Activated naive CD4-positive, alpha-beta T cell treated with anti-CD3 and anti-CD28 coated beads for 36 hours (primary cell): ENCODE results near the gene ABHD16A. TPM values are rescaled to one million over a fixed set of nuclear protein-coding genes. Genes with fewer than 3 reads are reported as not detected.

Experiments used
- CTCF ChIA-PET: fragments of 350-600 bp; sonication (Branson Sonifier 250); formaldehyde crosslinking; loops from one replicate; lab custom pipeline; 2021; ENCODE audit warnings: antibody characterized with exemption; lab: Charles Lee
- DNase-seq: peaks from one replicate; pipeline ENCODE4 v3.0.0-alpha.2; 2020
- H3K27ac Mint-ChIP-seq: one replicate; pipeline ENCODE4 v1.8.0; 2021; ENCODE audit warnings: mild to moderate bottlenecking, mixed read lengths
- H3K27me3 Mint-ChIP-seq: one replicate; pipeline ENCODE4 v1.8.0; 2021; ENCODE audit warnings: low read depth, mixed read lengths
- H3K36me3 Mint-ChIP-seq: one replicate; pipeline ENCODE4 v1.8.0; 2021; ENCODE audit warnings: low read depth, mixed read lengths
- H3K4me1 Mint-ChIP-seq: one replicate; pipeline ENCODE4 v1.8.0; 2021; ENCODE audit warnings: low read depth, mixed read lengths
- H3K4me3 Mint-ChIP-seq: one replicate; pipeline ENCODE4 v1.8.0; 2021; ENCODE audit warnings: mild to moderate bottlenecking, moderate library complexity, mixed read lengths
- H3K9me3 Mint-ChIP-seq: one replicate; pipeline ENCODE4 v1.8.0; 2021; ENCODE audit warnings: mixed read lengths
- intact Hi-C: fragments of 100-400 bp; cut with micrococcal nuclease; formaldehyde crosslinking; loops from one replicate; pipeline ENCODE4 v1.15.1; 2023
- total RNA-seq, 2 experiments: library from RNA; stranded (reverse); gene quantifications; one replicate each; pipeline ENCODE4 v1.2.3, GENCODE V29; 2021

ABHD16A gene
- total RNA-seq: 10 to 100 TPM; 19.9 to 22.5 TPM

DNA sequence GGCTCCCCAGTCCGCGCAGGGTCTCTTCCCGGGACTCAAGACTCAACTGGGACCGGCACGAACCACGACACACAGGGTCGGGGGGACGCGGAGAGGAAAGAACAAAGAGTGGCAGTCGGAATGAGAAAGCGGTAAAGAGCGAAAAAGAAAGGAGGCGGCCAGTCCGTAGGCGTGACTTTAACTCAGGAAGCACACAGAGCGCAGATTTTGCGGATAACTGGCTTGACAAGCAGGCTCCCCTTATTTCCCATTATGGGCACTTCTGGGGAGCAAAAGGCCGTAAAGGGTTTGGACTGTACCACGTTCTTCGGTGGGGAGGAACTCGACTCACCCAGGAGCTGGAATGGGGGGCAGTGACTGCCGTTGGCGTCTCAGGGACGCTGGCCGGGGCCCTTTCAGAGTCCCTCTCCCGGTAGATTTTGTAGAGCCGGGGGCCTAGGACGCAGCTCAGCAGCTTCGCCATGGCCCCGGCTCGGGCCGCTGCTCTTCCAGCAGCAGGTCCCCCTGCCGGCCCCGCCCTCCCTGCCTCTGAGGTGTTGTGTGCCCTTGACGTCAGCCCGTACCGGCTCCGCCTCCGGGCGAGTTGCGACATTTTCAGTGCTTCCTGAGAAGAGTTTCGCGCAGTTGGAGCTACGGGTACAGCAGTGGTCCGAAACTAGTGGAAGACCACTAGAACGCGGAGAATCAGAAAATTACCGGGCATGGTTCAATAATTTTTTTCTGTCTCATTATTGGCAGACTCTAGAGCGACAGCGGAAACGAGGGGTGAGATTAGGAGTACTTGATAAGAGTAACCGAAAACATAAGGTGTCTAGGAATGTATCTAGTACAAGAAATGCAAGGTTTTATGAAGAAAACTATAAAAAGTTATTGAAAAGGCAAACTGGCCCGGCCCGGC lies at the start of gene ABHD16A:
Gene ABHD16A, minus strand, starts transcription at position 506 of the 898 bp plus-strand sequence. Its CDS starts 43 bp downstream, at position 463.
- Mint-ChIP-seq H3K27me3 (no peaks in the 10 kb centered on the region), H3K4me3 (peak within 1 kb of the TSS; percentile 99), H3K36me3 (peaks cover 5% of the 10 kb centered on the region), H3K27ac (peak within 1 kb of the TSS; percentile 97), H3K9me3 (no peaks in the 10 kb centered on the region), H3K4me1 (peaks cover 21% of the 10 kb centered on the region)
- CTCF ChIA-PET: interaction anchor here (0.8 to 1.1 kb wide), 4 partner anchors 22 to 127 kb away, joined by 3 to 5 read pairs (median 4); partner anchors contain the start of gene LY6G5C
- peak; percentile 99 for DNase-seq
- intact Hi-C loops: loop anchor here (1.0 kb wide), 9 partner anchors 35 to 475 kb away; partner anchors contain the start of genes ATF6B, BAG6, NFKBIL1 and PRRC2A

DNA sequence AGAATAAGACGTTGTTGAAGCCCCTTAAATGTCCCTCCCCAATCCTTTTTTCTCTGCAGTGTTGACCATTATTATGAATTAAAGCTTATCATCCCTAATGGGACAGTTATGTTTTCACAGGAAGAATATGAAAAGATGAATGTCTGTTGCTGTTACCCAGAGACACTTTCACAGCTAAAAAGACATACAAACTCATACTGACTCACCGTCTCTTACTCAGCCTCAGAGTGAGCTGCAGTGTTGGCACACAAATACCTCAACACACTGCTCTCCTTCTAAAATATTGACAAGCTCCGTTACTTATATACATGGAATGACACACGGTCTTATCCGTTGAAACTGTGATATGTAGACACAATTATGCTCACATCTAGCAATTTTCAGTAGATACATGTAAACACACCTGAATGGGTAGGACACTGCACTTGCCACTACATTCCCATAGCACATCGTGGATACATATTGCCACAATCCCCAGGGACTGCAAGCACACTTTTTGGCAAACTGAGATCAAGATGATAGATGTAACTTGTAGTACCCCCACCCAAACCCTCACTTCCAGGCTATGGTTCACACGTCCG lies 49.7 kb upstream of the ABHD16A start:
- CTCF ChIA-PET: interaction anchor here (0.6 to 1.4 kb wide), 2 partner anchors 17 to 400 kb away, joined by 3 to 9 read pairs; no protein-coding TSS in a partner anchor
- no peaks in the 10 kb centered on the region for H3K9me3 Mint-ChIP-seq
- intact Hi-C loops: no loop called here
- H3K27me3 Mint-ChIP-seq: no peaks in the 10 kb centered on the region
- H3K4me3 Mint-ChIP-seq: no peak overlapping the region
- H3K36me3 Mint-ChIP-seq: peaks cover 23% of the 10 kb centered on the region
- H3K27ac Mint-ChIP-seq: no peak overlapping the region
- DNase-seq: no peak
- H3K4me1 Mint-ChIP-seq: no peaks in the 10 kb centered on the region

DNA sequence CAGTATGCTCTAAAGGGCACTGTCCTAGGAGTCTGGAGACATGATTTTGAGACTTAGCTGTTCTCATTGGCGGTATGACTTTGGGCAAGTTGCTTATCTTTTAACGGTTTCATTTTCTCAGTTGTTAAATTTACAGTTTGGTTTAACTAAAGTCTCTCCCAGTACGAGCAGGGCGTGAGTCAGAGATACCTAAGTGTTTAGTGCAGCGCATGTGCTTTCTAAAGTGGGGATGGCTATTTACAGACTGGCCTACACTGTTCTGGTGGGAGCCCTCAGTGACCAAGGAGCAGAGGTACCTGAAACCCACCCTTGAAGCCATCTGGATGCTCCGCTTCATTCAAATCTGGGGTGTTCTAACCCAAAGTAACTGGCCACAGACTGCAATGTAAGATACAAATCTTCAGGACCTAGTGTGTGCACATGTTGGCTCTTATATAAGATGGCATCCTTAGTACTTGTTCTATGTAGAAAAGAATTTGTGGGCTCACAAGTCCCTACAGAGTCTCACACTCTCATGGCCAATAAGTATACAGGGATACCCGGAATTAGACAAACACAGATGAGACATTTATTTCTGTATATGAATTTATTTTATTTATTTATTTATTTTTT lies 47.4 kb upstream of the ABHD16A start:
- Mint-ChIP-seq H3K36me3 (peaks cover 32% of the 10 kb centered on the region), H3K27me3 (no peaks in the 10 kb centered on the region), H3K27ac (no peak overlapping the region), H3K4me1 (no peaks in the 10 kb centered on the region), H3K9me3 (no peaks in the 10 kb centered on the region), H3K4me3 (no peak overlapping the region)
- DNase-seq: no peak
- CTCF ChIA-PET: interaction anchor here (1.0 kb wide), 1 partner anchor 19 kb away, joined by 3 read pairs; no protein-coding TSS in a partner anchor
- intact Hi-C loops: no loop called here

DNA sequence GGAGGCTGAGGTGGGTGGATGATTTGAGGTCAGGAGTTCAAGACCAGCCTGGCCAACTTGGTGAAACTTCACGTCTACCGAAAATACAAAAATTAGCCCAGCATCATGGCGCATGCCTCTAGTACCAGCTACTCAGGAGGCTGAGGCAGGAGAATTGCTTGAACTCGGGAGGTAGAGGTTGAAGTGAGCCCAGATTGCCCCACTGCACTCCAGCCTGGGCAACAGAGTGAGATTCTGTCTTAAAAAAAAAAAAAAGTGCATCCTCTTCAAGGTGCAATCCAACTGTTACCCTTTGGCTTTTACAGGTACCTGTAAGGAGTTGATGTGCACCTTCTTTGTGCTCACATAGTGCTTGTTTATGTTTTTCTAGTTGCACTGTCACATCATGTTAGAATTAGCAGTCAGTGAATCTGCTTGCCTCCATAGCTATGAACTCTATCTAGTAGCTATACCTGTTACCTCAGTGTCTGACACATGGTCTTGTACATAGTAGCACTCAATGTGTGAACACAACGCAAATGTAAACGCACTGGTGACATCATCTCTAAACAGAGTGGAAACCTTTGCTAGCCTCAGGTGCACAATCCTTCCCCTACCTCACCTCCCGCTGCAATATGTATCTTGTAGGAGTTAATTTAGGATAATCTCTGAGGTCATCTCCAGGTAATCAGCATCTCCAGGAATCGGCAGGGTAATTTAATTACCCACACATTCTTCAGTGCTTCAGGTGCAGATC lies 46.3 kb upstream of the ABHD16A start:
- CTCF ChIA-PET: interaction anchor here (0.6 to 1.0 kb wide), 2 partner anchors 20 to 1120 kb away, joined by 3 to 4 read pairs; no protein-coding TSS in a partner anchor
- peaks cover 39% of the 10 kb centered on the region for H3K36me3 Mint-ChIP-seq
- no peaks in the 10 kb centered on the region for H3K4me1 Mint-ChIP-seq

DNA sequence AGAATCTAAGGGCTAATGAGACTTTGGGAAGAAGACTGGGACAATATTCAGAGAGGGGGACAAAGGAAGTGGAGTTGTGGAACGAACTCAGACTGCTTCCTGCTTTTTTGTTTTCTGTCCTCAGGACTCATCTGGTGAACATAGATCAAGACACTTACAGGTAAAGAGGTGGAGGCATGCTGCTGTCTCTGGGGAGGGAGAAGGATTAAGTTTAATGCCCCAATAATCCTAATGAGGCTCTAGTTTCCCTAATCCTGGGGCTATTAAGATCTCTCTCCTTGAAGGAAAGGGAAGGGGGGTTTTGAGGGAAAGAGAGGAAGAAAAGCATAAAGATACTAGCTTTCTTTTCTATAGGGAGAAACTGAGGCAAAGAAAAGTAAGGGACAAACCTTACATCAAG lies 41.3 kb upstream of the ABHD16A start:
- CTCF ChIA-PET: no interaction called here
- Mint-ChIP-seq H3K27ac (no peak overlapping the region), H3K4me1 (peaks cover 15% of the 10 kb centered on the region), H3K27me3 (no peaks in the 10 kb centered on the region), H3K9me3 (no peaks in the 10 kb centered on the region), H3K4me3 (no peak overlapping the region), H3K36me3 (peaks cover 62% of the 10 kb centered on the region)
- intact Hi-C loops: no loop called here
- DNase-seq: no peak

More for the DNA sequence above, 46.3 kb upstream of the ABHD16A start:
- Mint-ChIP-seq H3K27ac (no peak overlapping the region), H3K4me3 (no peak overlapping the region), H3K9me3 (no peaks in the 10 kb centered on the region), H3K27me3 (no peaks in the 10 kb centered on the region)
- DNase-seq: no peak
- intact Hi-C loops: no loop called here

DNA sequence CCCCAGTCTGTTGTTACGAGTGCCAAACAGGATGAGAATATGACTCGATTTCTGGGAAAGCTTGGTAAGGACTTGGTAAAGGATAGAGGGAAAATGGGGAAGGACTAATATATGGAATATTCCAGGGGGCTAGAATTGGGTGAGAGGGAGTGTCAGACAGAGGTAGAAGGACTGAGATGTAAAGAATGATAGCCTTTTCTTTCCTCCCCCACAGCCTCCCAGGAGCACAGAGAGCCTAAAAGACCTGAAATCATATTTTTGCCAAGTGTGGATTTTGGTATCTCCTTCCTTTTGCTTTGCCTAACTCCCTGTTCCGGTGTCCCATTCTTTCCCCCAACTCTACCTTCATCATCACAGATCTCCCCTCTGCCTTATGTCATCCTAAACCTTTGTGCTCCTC lies 39.8 kb upstream of the ABHD16A start:
- no peaks in the 10 kb centered on the region for H3K9me3 Mint-ChIP-seq
- intact Hi-C loops: no loop called here
- peaks cover 57% of the 10 kb centered on the region for H3K36me3 Mint-ChIP-seq
- H3K27me3 Mint-ChIP-seq: no peaks in the 10 kb centered on the region
- peaks cover 30% of the 10 kb centered on the region for H3K4me1 Mint-ChIP-seq
- H3K27ac Mint-ChIP-seq: no peak overlapping the region
- DNase-seq: no peak
- H3K4me3 Mint-ChIP-seq: no peak overlapping the region
- CTCF ChIA-PET: interaction anchor here (1.4 kb wide), 1 partner anchor 27 kb away, joined by 3 read pairs; no protein-coding TSS in a partner anchor

DNA sequence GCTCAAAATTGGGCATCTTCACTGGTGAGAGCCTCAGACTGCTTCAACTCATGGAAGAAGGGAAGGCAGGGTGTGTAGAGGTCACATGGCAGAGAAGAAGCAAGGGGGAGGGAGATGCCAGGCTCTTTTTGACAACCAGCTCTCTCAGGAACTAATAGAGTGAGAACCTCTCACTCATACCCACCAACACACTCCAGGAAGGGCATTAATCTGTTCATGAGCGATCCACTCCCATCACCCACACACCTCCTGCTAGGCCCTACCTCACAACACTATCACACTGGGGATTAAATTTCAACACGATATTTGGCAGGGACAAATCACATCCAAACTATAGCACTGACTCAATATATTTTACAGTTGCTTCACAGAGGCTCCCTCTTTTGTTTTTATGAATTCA lies 38.7 kb upstream of the ABHD16A start:
- Mint-ChIP-seq H3K27ac (no peak overlapping the region), H3K4me3 (peak overlapping the region; percentile 28), H3K36me3 (peaks cover 50% of the 10 kb centered on the region)

DNA sequence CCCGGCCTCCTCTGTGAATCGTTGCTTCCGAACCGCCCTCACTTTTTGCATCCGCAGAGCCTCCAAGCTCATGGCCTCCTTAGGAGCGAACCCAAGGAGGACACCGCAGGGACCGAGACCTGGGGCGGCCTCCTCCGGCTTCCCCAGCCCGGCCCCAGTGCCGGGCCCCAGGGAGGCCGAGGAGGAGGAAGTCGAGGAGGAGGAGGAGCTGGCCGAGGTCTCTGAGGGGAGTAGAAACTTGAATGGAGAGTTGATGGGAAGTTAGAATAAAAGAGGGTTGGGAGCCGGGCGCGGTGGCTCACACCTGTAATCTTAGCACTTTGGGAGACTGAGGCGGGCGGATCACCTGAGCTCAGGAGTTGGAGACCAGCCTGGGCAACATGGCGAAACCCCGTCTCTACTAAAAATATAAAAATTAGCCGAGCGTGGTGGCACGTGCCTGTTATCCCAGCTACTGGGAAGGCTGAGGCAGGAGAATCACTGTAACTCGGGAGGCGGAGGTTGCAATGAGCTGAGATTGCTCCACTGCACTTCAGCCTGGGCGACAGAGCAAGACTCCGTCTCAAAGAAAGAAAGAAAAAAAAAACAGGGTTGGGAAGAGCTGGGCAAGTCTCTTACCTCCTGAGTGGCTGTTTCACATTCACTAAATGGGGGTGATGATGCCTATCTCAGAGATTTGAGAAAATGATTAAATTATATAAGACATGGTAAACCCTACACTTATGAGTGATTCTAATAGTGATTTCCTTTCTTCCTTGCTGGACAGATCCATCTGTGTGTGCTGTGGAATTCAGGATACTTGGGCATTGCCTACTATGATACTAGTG lies 37.5 kb upstream of the ABHD16A start:
- Mint-ChIP-seq H3K9me3 (no peaks in the 10 kb centered on the region), H3K4me1 (peaks cover 45% of the 10 kb centered on the region), H3K4me3 (peak overlapping the region; percentile 95), H3K27ac (peak overlapping the region; percentile 93), H3K36me3 (peaks cover 49% of the 10 kb centered on the region), H3K27me3 (no peaks in the 10 kb centered on the region)
- intact Hi-C loops: no loop called here
- CTCF ChIA-PET: interaction anchor here (1.0 to 2.3 kb wide), 8 partner anchors 11 to 157 kb away, joined by 3 to 11 read pairs (median 6); partner anchors contain the start of genes LY6G5C and VARS1
- DNase-seq: no peak

More for the DNA sequence above, 38.7 kb upstream of the ABHD16A start:
- Mint-ChIP-seq H3K4me1 (peaks cover 41% of the 10 kb centered on the region), H3K9me3 (no peaks in the 10 kb centered on the region), H3K27me3 (no peaks in the 10 kb centered on the region)
- no peak for DNase-seq
- intact Hi-C loops: no loop called here
- CTCF ChIA-PET: interaction anchor here (2.0 to 2.3 kb wide), 2 partner anchors 28 to 50 kb away, joined by 7 to 11 read pairs; no protein-coding TSS in a partner anchor

DNA sequence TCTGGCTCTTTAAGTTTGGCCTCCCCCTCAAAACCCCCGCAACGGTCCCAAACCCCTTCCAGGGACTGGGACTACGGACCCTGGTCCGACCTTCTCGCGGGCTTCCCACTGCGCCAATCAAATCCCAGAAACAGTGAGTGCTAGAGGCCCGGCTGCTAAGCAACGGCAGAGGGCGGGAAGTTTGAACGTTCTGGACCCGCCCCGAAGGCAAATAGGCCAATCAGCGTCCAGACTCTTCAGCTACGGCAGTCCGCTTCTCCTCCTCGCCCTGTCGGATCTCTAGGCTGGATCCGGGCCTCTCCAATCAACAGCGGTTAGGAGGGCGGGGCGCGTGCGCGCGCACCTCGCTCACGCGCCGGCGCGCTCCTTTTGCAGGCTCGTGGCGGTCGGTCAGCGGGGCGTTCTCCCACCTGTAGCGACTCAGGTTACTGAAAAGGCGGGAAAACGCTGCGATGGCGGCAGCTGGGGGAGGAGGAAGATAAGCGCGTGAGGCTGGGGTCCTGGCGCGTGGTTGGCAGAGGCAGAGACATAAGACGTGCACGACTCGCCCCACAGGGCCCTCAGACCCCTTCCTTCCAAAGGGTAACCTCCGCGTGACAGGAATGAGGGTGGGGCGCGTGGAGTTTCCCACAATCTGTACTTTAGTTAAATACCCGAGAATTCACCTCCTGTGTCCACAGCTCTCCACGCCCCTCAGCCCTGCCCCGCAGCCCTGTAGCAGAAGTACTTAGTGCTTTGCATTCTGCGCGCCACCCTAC lies 36.7 kb upstream of the ABHD16A start, which contains the start of gene MSH5:
Gene MSH5, plus strand, starts transcription at position 367 of the 758 bp plus-strand sequence. CDS start 462 bp downstream, outside the sequence.
- peak; percentile 99 for DNase-seq
- Mint-ChIP-seq H3K4me1 (peaks cover 45% of the 10 kb centered on the region), H3K27ac (peak within 1 kb of the TSS; percentile 93), H3K9me3 (no peaks in the 10 kb centered on the region), H3K4me3 (peak within 1 kb of the TSS; percentile 95), H3K27me3 (no peaks in the 10 kb centered on the region), H3K36me3 (peaks cover 49% of the 10 kb centered on the region)
- CTCF ChIA-PET: interaction anchor here (1.0 to 4.3 kb wide), 11 partner anchors 10 to 158 kb away, joined by 3 to 22 read pairs (median 7); partner anchors contain the start of genes DDAH2, LY6G5C and VARS1
- intact Hi-C loops: loop anchor here (1.0 to 5.0 kb wide), 12 partner anchors 33 to 1231 kb away; partner anchors contain the start of genes AGPAT1, BAG6, EHMT2 and GPSM3
